OCI-LY3 (cell line): ENCODE measurements around the gene PELI2.

Experiments used
- CTCF ChIP-seq: fragments of 200-600, 300-600 bp; sonication (generic); IDR thresholded peaks from 2 replicates; pipeline ENCODE4 v1.5.1; 2014; ENCODE audit warnings: antibody characterized with exemption, low read length, low read depth
- EZH2phosphoT487 ChIP-seq: fragments of 200-600 bp; shearing (Covaris generic); IDR thresholded peaks from 2 replicates; pipeline ENCODE4 v1.6.1; 2018; ENCODE audit warnings: antibody characterized with exemption, mixed run types, low read depth

- TF ChIP-seq CTCF: no peak
- TF ChIP-seq EZH2phosphoT487: no peak
Observed at GRCh38 chr14:56195704-56196103, 77.5 kb downstream of the PELI2 start.
